Stimulated activated CD8-positive, alpha-beta memory T cell treated with anti-CD3 and anti-CD28 coated beads, Interleukin-15, amount 100 ng/mL, for 1 hour (primary cell): ENCODE data around the gene MATK.
"Not testable (repeated sequence)": the region's sequence is repeated elsewhere in the genome, so short reads cannot be mapped to it uniquely, and the experiment has no call there.

Experiments used
- DNase-seq: peaks from one replicate; pipeline ENCODE4 v3.0.0-alpha.2; 2020; ENCODE audit warnings: low read depth

The MATK gene

GRCh38 chr19:3785938-3786824 lies at the start of gene MATK:
TSS of gene MATK (minus strand) at chr19:3786381. CDS start at chr19:3785135, 1,246 bp downstream.
- DNase-seq = no peak

- DNase-seq = no peak
Measured at GRCh38 chr19:3835055-3835435, 48.9 kb upstream of the MATK start.

- no peak for DNase-seq
Measured at GRCh38 chr19:3834349-3835054, 48.3 kb upstream of the MATK start.

GRCh38 chr19:3833578-3834348 lies 47.6 kb upstream of the MATK start:
- DNase-seq = no peak

- no peak for DNase-seq
Measured at GRCh38 chr19:3832001-3832400, 45.8 kb upstream of the MATK start.

- DNase-seq = no peak
Measured at GRCh38 chr19:3831601-3832000, 45.4 kb upstream of the MATK start.

GRCh38 chr19:3830621-3831589 lies 44.7 kb upstream of the MATK start:
- no peak for DNase-seq

- no peak for DNase-seq
Measured at GRCh38 chr19:3827306-3827705, 41.1 kb upstream of the MATK start.

GRCh38 chr19:3826163-3826562 lies 40.0 kb upstream of the MATK start:
- DNase-seq = no peak

GRCh38 chr19:3825286-3825956 lies 39.2 kb upstream of the MATK start:
- DNase-seq = no peak

- no peak for DNase-seq
Measured at GRCh38 chr19:3823350-3823713, 37.2 kb upstream of the MATK start.

- DNase-seq = no peak
Measured at GRCh38 chr19:3822683-3823349, 36.6 kb upstream of the MATK start.

GRCh38 chr19:3821857-3822364 lies 35.7 kb upstream of the MATK start:
- DNase-seq = peak; percentile 83

- no peak for DNase-seq
Measured at GRCh38 chr19:3821156-3821555, 35.0 kb upstream of the MATK start.

- no peak for DNase-seq
Measured at GRCh38 chr19:3819989-3820388, 33.8 kb upstream of the MATK start.

- no peak for DNase-seq
Measured at GRCh38 chr19:3818918-3819317, 32.7 kb upstream of the MATK start.

- no peak for DNase-seq
Measured at GRCh38 chr19:3818466-3818865, 32.3 kb upstream of the MATK start.

- DNase-seq = no peak
Measured at GRCh38 chr19:3817761-3818160, 31.6 kb upstream of the MATK start.

GRCh38 chr19:3816566-3817218 lies 30.5 kb upstream of the MATK start:
- DNase-seq = no peak

GRCh38 chr19:3816148-3816547 lies 30.0 kb upstream of the MATK start:
- not testable (repeated sequence) for DNase-seq
